NCI-H82 treated with DMSO at 0.1 percent for 48 hours (cell line): ENCODE results near the gene PTPA.

ENCODE experiments used
- DNase-seq: peaks from one replicate; lab custom pipeline; 2025; ENCODE audit not compliant: unreplicated experiment; lab: John Stamatoyannopoulos, UW

Gene PTPA

GRCh38 chr9:129136446-129137035 is 25.3 kb downstream of the PTPA start:
- no peak for DNase-seq

GRCh38 chr9:129137292-129138143 is 26.3 kb downstream of the PTPA start:
- DNase-seq = no peak

GRCh38 chr9:129138144-129138462 is 26.9 kb downstream of the PTPA start:
- no peak for DNase-seq

- DNase-seq = no peak
Observed at GRCh38 chr9:129138476-129139232, 27.4 kb downstream of the PTPA start.

- DNase-seq = peak; percentile 73
Observed at GRCh38 chr9:129139233-129139992, 28.2 kb downstream of the PTPA start.

- DNase-seq = peak; percentile 68
Observed at GRCh38 chr9:129139993-129140396, 28.8 kb downstream of the PTPA start.

GRCh38 chr9:129140397-129141065 is 29.3 kb downstream of the PTPA start:
- no peak for DNase-seq

GRCh38 chr9:129141066-129142041 is 30.1 kb downstream of the PTPA start:
- DNase-seq = no peak

GRCh38 chr9:129142138-129142935 is 31.1 kb downstream of the PTPA start:
- DNase-seq = no peak

GRCh38 chr9:129143031-129143927 is 32.1 kb downstream of the PTPA start:
- peak; percentile 37 for DNase-seq

- no peak for DNase-seq
Observed at GRCh38 chr9:129145316-129145715, 34.1 kb downstream of the PTPA start.

- no peak for DNase-seq
Observed at GRCh38 chr9:129145841-129146292, 34.7 kb downstream of the PTPA start.

GRCh38 chr9:129146441-129146941 is 35.3 kb downstream of the PTPA start:
- DNase-seq = no peak

- DNase-seq = no peak
Observed at GRCh38 chr9:129148463-129149204, 37.4 kb downstream of the PTPA start.

GRCh38 chr9:129149442-129149841 is 38.2 kb downstream of the PTPA start:
- DNase-seq = no peak

- no peak for DNase-seq
Observed at GRCh38 chr9:129150122-129150521, 38.9 kb downstream of the PTPA start.
